OCI-LY7 (cell line): ENCODE measurements around the gene CADM2. TPM values are rescaled to one million over a fixed set of nuclear protein-coding genes. Genes with fewer than 3 reads are reported as not detected.

Source experiments
- BruUV-seq: library from RNA; stranded (reverse); fragments of 400-500 nt; replicated peaks from 2 replicates; lab custom pipeline; 2021; lab: Mats Ljungman, UMichigan
- CTCF ChIA-PET: fragments of 300-600 bp; sonication (Branson Sonifier 250); formaldehyde crosslinking; loops from one replicate; lab custom pipeline; 2022; ENCODE audit warnings: antibody characterized with exemption; ENCODE audit not compliant: unreplicated experiment; lab: Charles Lee
- POLR2A ChIA-PET: fragments of 300-600 bp; sonication (Branson Sonifier 250); formaldehyde crosslinking; loops from one replicate; lab custom pipeline; 2022; ENCODE audit warnings: antibody characterized with exemption; lab: Charles Lee
- DNase-seq: peaks from one replicate; pipeline ENCODE4 v3.0.0-alpha.2; 2015; ENCODE audit warnings: low spot score
- H2AFZ ChIP-seq: fragments of 200-600 bp; sonication (generic), shearing (Covaris generic); 2 replicates; pipeline ENCODE4 v1.6.1; 2014; ENCODE audit warnings: mild to moderate bottlenecking, antibody characterized with exemption, low read length, moderate library complexity
- H3K27ac ChIP-seq: fragments of 200-600 bp; sonication (generic); 2 replicates; pipeline ENCODE4 v1.5.1; 2014; ENCODE audit warnings: mixed run types, low read depth, mild to moderate bottlenecking, moderate library complexity, low read length, inconsistent platforms; ENCODE audit not compliant: poor library complexity, severe bottlenecking
- H3K36me3 ChIP-seq: fragments of 200-600 bp; sonication (generic); 2 replicates; pipeline ENCODE4 v1.6.1; 2014; ENCODE audit warnings: mild to moderate bottlenecking, antibody characterized with exemption, low read length, moderate library complexity, mixed read lengths; ENCODE audit not compliant: insufficient read depth
- H3K4me1 ChIP-seq: fragments of 200-600 bp; sonication (generic); 2 replicates; pipeline ENCODE4 v1.5.1; 2014; ENCODE audit warnings: mild to moderate bottlenecking, low read length; ENCODE audit not compliant: insufficient read depth, poor library complexity, severe bottlenecking
- H3K4me2 ChIP-seq: fragments of 200-600 bp; sonication (generic); 2 replicates; pipeline ENCODE4 v1.6.1; 2014; ENCODE audit warnings: mild to moderate bottlenecking, low read length
- H3K4me3 ChIP-seq: fragments of 200-600 bp; sonication (generic); 2 replicates; pipeline ENCODE4 v1.5.1; 2014; ENCODE audit warnings: mild to moderate bottlenecking, low read depth, low read length; ENCODE audit not compliant: poor library complexity, severe bottlenecking
- H3K79me2 ChIP-seq: fragments of 200-600 bp; sonication (generic); 2 replicates; pipeline ENCODE4 v1.6.1; 2016; ENCODE audit warnings: low read depth, mild to moderate bottlenecking, low read length, moderate library complexity, mixed read lengths; ENCODE audit not compliant: insufficient read depth
- H3K9me2 ChIP-seq: fragments of 200-600 bp; sonication (generic); 2 replicates; pipeline ENCODE4 v1.6.1; 2016; ENCODE audit warnings: mild to moderate bottlenecking, low read length, mixed read lengths; ENCODE audit not compliant: insufficient read depth
- H3K9me3 ChIP-seq: fragments of 200-600 bp; sonication (generic); 2 replicates; pipeline ENCODE4 v1.6.1; 2014; ENCODE audit warnings: mild to moderate bottlenecking, mixed run types, low read length, mixed read lengths
- H4K20me1 ChIP-seq: fragments of 200-600 bp; sonication (generic); 2 replicates; pipeline ENCODE4 v1.6.1; 2014; ENCODE audit warnings: mild to moderate bottlenecking, antibody characterized with exemption, low read length, moderate library complexity, mixed read lengths; ENCODE audit not compliant: insufficient read depth
- EZH2phosphoT487 ChIP-seq: fragments of 200-600 bp; sonication (generic); IDR thresholded peaks from 2 replicates; pipeline ENCODE4 v1.6.1; 2018; ENCODE audit warnings: low read depth, borderline replicate concordance, mild to moderate bottlenecking, mixed run types, antibody characterized with exemption, low read length, moderate library complexity, mixed read lengths
- intact Hi-C: fragments of 100-400 bp; cut with micrococcal nuclease; formaldehyde crosslinking; loops from one replicate; pipeline ENCODE4 v1.10.0; 2022; ENCODE audit not compliant: unreplicated experiment
- total RNA-seq, 2 experiments: library from RNA; depleted of rRNA in 1 of 2; stranded (reverse); fragments of >200 nt in 1 of 2; shearing (Covaris generic) in 1 of 2; gene quantifications; 2 replicates each; pipeline ENCODE4 v1.2.3, GENCODE V29; 2014 to 2022
- TF ChIP-seq, protein P1 (sequence below): fragments of 200-600 bp; sonication (generic); conservative IDR thresholded peaks from 2 replicates; pipeline ENCODE4 v1.5.1; 2014; ENCODE audit warnings: mild to moderate bottlenecking, antibody characterized with exemption, low read length, moderate library complexity, mixed read lengths

Gene CADM2
- total RNA-seq, 2 experiments from 2014 or later, result not detected

GRCh38 chr3:85785766-85786165 lies 827.0 kb downstream of the CADM2 start:
- H3K9me2 ChIP-seq, result no peaks in the 10 kb centered on the region
- no peaks in the 10 kb centered on the region for H3K36me3 ChIP-seq
- H3K9me3 ChIP-seq, result no peaks in the 10 kb centered on the region
- no peaks in the 10 kb centered on the region for H3K79me2 ChIP-seq
- TF ChIP-seq EZH2phosphoT487, result no peak
- TF ChIP-seq, protein P1, sequence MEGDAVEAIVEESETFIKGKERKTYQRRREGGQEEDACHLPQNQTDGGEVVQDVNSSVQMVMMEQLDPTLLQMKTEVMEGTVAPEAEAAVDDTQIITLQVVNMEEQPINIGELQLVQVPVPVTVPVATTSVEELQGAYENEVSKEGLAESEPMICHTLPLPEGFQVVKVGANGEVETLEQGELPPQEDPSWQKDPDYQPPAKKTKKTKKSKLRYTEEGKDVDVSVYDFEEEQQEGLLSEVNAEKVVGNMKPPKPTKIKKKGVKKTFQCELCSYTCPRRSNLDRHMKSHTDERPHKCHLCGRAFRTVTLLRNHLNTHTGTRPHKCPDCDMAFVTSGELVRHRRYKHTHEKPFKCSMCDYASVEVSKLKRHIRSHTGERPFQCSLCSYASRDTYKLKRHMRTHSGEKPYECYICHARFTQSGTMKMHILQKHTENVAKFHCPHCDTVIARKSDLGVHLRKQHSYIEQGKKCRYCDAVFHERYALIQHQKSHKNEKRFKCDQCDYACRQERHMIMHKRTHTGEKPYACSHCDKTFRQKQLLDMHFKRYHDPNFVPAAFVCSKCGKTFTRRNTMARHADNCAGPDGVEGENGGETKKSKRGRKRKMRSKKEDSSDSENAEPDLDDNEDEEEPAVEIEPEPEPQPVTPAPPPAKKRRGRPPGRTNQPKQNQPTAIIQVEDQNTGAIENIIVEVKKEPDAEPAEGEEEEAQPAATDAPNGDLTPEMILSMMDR, result no peak
- no peaks in the 10 kb centered on the region for H4K20me1 ChIP-seq
- intact Hi-C loops, result no loop called here
- no peak for DNase-seq
- no peak overlapping the region for H3K27ac ChIP-seq
- H3K4me2 ChIP-seq, result no peak overlapping the region
- CTCF ChIA-PET, result no interaction called here
- no peaks in the 10 kb centered on the region for H3K4me1 ChIP-seq
- POLR2A ChIA-PET, result no interaction called here
- no peak overlapping the region for H3K4me3 ChIP-seq
- BruUV-seq, result no TSS peak
- no peak overlapping the region for H2AFZ ChIP-seq

GRCh38 chr3:85790445-85791030 lies 831.7 kb downstream of the CADM2 start:
- no peak for DNase-seq
- H3K4me2 ChIP-seq, result no peak overlapping the region
- no TSS peak for BruUV-seq
- no peaks in the 10 kb centered on the region for H4K20me1 ChIP-seq
- H3K36me3 ChIP-seq, result no peaks in the 10 kb centered on the region
- TF ChIP-seq, protein P1, result no peak
- no peak for TF ChIP-seq EZH2phosphoT487
- intact Hi-C loops, result no loop called here
- no peak overlapping the region for H3K4me3 ChIP-seq
- POLR2A ChIA-PET, result no interaction called here
- no peaks in the 10 kb centered on the region for H3K9me3 ChIP-seq
- H3K79me2 ChIP-seq, result no peaks in the 10 kb centered on the region
- H3K27ac ChIP-seq, result no peak overlapping the region
- no peak overlapping the region for H2AFZ ChIP-seq
- no peaks in the 10 kb centered on the region for H3K4me1 ChIP-seq
- no peaks in the 10 kb centered on the region for H3K9me2 ChIP-seq
- CTCF ChIA-PET, result no interaction called here

DNA sequence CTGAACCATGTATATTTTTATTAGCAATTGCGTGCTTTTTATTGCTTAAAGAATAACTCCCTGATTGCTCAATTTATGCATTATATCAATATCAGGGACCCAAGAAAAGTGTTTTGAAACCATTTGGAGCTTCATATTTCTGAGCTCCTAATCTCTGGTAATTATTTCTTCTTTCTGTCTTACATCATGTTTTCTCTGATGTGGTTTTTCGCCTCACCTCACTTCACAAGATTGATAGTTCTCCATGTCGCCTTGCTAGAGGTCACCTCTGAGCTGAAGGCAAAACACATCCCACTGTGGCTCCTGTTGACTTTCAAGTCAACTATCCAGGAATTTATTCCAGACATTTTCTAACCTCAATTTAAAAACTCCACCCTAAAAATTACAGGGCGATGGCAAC lies 837.4 kb downstream of the CADM2 start:
- Histone ChIP-seq H3K9me2 (no peaks in the 10 kb centered on the region), H3K9me3 (no peaks in the 10 kb centered on the region), H2AFZ (no peak overlapping the region), H3K36me3 (no peaks in the 10 kb centered on the region), H3K4me1 (no peaks in the 10 kb centered on the region), H3K79me2 (no peaks in the 10 kb centered on the region), H4K20me1 (no peaks in the 10 kb centered on the region), H3K4me2 (no peak overlapping the region), H3K4me3 (no peak overlapping the region), H3K27ac (no peak overlapping the region)
- no peak for TF ChIP-seq EZH2phosphoT487
- TF ChIP-seq, protein P1, result no peak
- ChIA-PET CTCF (no interaction called here), POLR2A (no interaction called here)
- intact Hi-C loops, result no loop called here
- no TSS peak for BruUV-seq
- no peak for DNase-seq
